Measurements from ENCODE around the gene KCTD21. TPM values are rescaled to one million over a fixed set of nuclear protein-coding genes. Genes with fewer than 3 reads are reported as not detected.

KCTD21 gene
- total and polyA plus RNA-seq, 10 of the 15 experiments (the other 5 are each of a cell fraction or from before 2014, with no cell fraction given) = 0.63 to 5.4 (median 3.6) TPM

- TF ChIP-seq SREBF2 (IDR thresholded peaks at IDR 0.05; ENCODE audit: low read length) = no peak
- TF ChIP-seq ATF2 (IDR thresholded peaks at IDR 0.05; ENCODE audit: low read length) = no peak
- no peak for TF ChIP-seq SMARCA5 (IDR thresholded peaks at IDR 0.05)
Measured at GRCh38 chr11:78213526-78214330, 25.3 kb upstream of the KCTD21 start (continued).

- DNase-seq (ENCODE audit: low read depth, low spot score) (no peak), FAIRE-seq (no peak), ATAC-seq (no peak)
- in situ Hi-C loops (cut with MboI) (no loop called here), intact Hi-C loops (cut with micrococcal nuclease; ENCODE audit: unreplicated experiment) (no loop called here)
- no peak overlapping the region for H2AFZ ChIP-seq (ENCODE audit: control insufficient read depth, low read depth, low read length)
- no peaks in the 10 kb centered on the region for H3K79me2 ChIP-seq (ENCODE audit: control insufficient read depth, insufficient read depth, low read length)
- H3K9ac ChIP-seq (ENCODE audit: control insufficient read depth, insufficient read depth, low read length) = no peak overlapping the region
- no peak overlapping the region for H3K4me3 ChIP-seq
- H4K20me1 ChIP-seq (ENCODE audit: control insufficient read depth, insufficient read depth) = no peaks in the 10 kb centered on the region
- ChIA-PET RAD21 (ENCODE audit: unreplicated experiment) (interaction anchor here (1.0 kb wide), 1 partner anchor 15 kb away, joined by 3 read pairs; no protein-coding TSS in a partner anchor), CTCF (no interaction called here), POLR2A (no interaction called here), SMC1A (ENCODE audit: uncharacterized antibody, unreplicated experiment) (interaction anchor here (1.2 kb wide), 1 partner anchor 19 kb away, joined by 3 read pairs; no protein-coding TSS in a partner anchor)
- no TSS peak for BruUV-seq (replicated peaks)
- H3K27ac ChIP-seq (ENCODE audit: control insufficient read depth, insufficient read depth) = no peak overlapping the region
- peaks cover 0 to 5% of the 10 kb centered on the region in 2 experiments for H3K36me3 ChIP-seq (ENCODE audit: control insufficient read depth in 2 of 2, insufficient read depth in 2 of 2, low read length in 1 of 2)
- no peaks in the 10 kb centered on the region for H3K9me3 ChIP-seq (replicated peaks; ENCODE audit: control insufficient read depth, insufficient read depth, low read length)
- 87% methylated on average over 11 of the region's 11 CpGs for whole genome bisulfite sequencing (ENCODE audit: insufficient coverage, insufficient replicate concordance, low lambda C conversion rate, missing lambda C conversion rate)
- H3K27me3 ChIP-seq (replicated peaks in 1 of 2; ENCODE audit: control insufficient read depth in 2 of 2, insufficient read depth in 2 of 2, low read length in 1 of 2) = no peaks in the 10 kb centered on the region
- H3K4me2 ChIP-seq (ENCODE audit: control insufficient read depth, insufficient read depth) = no peak overlapping the region
- TF ChIP-seq POLR2A (IDR thresholded peaks at IDR 0.05; ENCODE audit: low read depth, low read length) = 0 out of 2 replicates have a peak, but pooled peaks have one; percentile 31
- TF ChIP-seq NFXL1 (IDR thresholded peaks at IDR 0.05; ENCODE audit: borderline replicate concordance) = no peak
- no peak for TF ChIP-seq RB1 (IDR thresholded peaks at IDR 0.05; ENCODE audit: borderline replicate concordance)
- no peak for TF ChIP-seq BCL11A (IDR thresholded peaks at IDR 0.05; ENCODE audit: low read depth, low read length)
- no peaks in the 10 kb centered on the region for H3K4me1 ChIP-seq (ENCODE audit: control insufficient read depth, insufficient read depth, low read length)
Measured at GRCh38 chr11:78212586-78213371, 24.4 kb upstream of the KCTD21 start.

Measured in GM12878 (cell line).